ENCODE data around the gene GRP. TPM values are rescaled to one million over a fixed set of nuclear protein-coding genes. Genes with fewer than 3 reads are reported as not detected.

GRP gene
- total RNA-seq, 1 donor from 2014 or later = not detected

DNA sequence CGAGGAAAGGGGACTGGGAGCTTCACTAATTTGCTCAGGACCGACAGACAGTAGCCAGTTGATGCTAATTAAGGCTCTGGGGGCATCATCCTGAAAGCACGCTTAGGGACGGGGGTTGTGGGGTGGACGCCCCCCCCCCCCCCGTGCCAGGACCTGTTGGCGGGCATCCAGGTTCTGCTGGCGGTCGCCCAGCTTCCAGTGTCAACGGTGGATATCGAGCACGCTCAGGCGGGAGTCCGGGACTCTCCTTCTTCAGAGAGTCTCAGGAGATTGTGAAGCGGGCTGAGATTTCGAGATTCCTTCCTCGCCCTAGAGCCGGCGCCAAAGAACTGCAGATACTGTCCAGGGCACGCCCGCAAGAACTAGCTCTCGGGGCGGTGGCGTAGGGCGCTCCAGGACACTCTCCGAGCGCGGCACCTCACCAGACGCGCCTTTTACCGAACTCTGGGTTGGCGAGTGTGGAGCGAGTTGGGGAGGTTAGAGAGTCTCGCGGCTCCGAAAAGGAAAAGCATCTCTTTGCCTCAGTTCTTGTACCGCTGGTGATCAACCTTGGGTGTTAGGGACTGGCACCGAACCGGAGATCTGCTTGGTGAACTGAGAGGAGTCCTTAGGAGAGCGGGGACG lies 47.7 kb downstream of the GRP start:
- DNase-seq (ENCODE audit: low spot score) = no peak

DNA sequence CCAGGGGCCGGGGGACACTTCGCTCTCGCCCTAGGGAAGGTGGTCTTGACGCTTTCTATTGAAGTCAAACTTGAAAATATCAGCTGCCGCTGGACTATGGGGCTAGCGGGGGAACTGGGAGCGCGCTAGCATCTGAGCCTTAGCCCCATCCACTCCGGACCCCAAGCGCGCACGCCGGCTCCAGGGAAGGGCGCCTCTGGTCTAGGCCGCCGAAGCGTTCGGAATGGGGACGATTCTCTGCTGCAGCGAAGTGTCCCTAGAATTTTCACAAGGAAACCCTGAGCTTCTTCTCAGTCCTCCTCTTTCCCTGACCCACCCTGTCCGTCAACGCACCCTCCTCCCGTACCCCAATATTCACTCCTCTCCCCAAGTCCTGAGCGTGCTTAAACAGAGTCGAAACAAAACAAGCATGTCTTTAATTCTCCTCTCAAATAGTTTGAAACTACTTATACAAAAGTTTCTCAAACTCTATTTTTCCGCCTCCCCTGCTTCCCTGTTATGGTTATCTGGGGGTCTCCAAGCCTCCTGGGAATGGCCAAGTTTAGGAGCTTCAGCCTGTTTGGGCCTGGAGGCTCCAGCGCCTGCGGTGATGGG lies 48.3 kb downstream of the GRP start:
- no peak for DNase-seq (ENCODE audit: low spot score)

DNA sequence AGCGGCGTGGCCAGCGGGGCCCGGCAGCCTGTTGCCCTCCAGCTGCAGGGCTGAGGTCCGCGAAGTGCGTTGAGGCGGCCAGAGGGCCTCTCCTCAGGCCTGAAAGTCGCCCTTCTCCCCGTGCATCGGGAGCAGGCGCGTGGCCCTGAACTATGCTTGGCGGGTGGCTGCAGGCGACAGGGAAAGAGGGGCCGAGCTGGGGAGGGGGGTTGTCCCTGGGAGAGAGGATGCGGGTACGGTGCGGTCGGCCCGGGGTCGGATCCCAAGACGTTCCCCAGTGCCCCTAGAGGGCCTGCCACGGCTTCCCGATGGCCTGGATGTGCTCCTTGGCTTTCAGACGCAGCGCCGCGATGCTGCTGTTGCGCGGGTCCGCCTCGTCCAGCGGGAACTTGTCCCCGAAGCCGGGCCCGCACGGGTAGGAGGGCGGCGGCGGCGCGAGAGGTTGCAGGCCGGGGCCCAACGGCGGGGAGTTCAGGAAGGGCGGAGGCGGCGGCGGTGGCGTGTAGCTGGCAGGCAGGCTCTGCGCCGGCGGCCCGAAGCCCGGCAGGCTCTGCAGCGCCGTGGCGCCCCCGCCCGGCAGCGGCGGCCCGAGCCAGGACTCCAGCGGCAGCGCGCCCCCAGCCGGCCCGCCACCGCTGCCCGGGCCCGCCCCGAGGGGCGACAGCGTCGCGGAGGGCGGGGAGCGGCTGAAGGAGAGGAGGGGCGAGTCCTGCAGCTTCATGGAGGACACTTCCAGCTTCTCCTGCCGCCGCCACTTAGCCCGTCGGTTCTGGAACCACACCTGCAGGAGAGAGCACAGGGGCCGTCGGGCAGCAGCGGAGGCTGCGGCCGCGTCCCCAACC lies 49.0 kb downstream of the GRP start:
- no peak for DNase-seq (ENCODE audit: low spot score)

DNA sequence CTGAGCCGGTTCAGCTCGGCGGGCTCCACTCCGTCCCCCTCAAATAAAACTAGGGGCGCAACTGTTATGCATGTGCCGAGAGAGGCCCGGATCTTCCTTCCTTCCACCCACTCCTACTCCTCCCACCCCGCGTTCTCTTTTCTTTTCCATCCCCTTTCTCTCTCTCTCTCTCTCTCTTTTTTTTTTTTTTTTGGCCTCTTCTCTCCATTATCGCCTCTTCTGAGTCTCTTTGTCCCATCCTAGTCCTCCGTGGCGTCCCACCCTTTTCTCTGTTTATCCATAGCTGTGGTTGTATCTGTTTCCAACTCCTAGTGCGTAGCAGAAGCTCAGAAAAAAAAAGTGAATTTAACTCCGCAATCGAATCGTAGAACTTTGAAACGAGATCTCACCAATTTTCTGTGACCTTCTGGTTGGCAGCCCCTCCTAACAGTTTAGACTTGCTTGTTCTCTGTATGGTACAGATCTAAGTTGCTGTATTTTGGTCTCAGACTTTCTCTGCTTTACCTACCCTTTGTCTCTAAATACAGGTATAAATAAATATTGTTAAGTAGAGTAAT lies 49.7 kb downstream of the GRP start:
- no peak for DNase-seq (ENCODE audit: low spot score)

DNA sequence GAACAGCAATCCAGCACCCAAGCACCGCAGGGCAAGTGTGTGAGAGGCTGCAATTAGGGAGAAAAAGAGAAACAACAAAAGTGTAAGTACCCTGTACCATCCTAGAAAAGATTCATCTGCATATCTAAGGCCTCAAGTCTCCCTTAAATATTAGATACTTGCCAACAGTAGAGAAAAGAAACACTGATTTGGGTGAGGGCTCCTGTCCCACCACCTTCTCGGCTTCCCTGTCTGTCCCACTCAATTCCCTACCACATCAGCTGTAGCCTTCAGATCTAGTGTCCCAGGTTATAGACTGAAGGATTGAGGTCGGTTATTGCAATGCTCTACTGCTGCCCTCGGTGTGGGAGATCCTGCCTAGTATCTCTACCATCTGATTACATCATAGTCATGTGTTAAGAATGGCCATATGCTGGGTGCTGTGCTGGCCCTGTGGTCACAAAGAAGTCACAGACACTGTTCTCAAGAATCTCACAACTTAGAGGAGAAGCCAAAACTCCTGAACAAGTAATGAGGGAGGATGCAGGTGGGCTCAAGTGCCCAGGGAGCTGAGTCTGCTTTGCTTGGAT lies 50.8 kb downstream of the GRP start:
- no peak for DNase-seq (ENCODE audit: low spot score)

DNA sequence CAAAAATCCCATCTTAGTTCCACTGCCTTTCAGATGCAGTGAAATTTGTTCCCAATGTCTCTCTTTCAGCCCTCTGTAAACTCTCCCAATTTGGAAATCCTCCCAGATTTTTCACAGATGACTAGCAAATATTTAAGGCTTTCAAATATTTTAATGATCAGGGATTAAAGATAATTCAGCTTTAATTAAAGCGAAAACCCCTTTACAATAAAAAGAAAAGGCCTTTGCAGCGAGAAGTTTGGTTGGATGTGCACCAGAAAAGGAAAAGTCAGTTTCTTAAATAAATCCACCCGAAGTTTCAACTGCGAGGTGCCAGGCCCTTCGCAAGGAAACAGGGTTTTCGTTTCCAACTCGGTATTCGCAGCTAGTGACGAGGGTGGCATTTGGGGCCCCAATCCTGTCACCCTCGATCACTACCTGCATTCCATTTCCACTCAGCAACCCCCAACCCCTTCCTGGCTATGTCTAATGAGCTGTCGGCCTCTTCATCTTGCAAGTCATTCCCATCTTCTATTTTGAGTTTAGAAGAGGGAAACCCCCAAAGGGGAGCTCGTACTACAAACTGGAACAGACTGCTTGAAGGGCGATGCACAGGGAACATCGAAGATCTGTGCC lies 51.8 kb downstream of the GRP start:
- DNase-seq (ENCODE audit: low spot score) = no peak

DNA sequence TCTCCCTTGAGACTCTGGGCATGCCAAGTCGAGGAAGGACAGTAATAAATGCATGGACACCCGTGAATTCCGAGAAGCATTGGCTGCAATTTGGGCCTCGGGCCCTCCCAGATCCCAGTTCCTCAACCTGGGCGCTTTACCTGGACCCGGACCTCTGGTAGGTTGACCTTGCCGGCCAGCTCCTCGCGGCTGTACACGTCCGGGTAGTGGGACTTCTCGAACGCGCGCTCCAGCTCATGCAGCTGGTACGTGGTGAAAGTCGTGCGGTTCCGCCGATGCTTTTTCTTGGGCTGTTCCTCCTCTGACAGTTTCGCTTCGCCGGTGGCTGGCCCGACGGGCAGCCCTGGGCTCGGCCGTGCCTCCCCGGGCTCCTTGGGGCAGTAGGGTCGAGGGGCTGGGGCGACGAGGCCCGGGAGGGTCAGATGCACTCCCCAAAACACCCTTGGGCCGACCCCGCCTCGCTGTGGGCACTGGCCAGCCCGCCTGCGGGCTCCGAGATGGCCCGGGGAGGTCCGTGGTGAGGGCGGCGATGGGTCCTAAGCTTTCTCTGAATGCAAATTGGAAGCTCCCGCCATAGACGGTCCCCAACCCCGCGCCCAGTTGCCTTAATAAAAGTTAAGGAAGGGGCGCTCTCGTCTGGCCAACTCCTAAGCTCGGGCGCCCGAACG lies 52.4 kb downstream of the GRP start:
- DNase-seq (ENCODE audit: low spot score) = no peak

DNA sequence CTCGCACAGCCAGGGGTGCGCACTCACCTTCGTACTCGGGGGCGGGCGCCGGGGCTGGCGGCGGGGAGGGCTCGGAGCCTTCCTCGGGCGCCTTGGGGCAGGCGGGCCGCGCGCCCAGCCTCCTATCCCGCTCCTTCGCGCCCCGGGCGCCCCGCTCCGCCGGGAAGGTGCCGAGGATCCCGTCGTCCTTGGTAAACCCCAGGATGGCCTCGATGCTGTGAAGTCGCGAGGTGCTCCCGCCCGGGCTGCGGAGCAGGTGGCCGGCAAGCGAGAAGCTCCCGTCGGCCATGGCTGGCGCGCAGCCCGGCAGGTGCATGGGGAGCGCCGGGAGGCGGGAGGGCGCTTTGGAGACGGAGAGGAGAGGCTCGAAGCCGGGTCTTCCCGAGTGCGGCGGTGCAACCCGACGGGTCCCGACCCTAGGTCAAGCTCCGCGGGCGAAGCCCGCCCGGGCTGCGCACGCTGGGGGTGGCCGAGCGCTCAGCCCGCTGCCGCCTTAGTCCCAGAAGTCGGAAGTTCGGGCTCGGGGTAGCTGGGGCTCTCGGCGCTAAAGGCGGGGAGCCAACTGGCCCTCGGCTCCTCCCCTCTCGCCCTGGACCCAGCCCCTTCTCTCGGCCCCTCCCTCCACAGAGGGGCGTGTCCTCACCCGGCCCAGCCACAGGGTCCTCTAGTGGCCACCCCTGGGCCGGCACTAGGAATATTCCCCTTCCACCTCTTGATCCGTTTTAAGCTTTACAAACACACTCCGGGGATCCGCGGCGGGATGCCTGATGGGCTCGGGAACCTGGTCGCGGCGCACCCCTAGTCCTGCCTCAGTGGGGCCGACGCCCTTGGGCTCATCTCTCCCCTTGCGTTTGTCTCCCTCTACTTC lies 53.2 kb downstream of the GRP start, which contains the start of gene RAX:
Gene RAX (minus strand): TSS at position 564 of the 868 bp plus-strand sequence. CDS start 248 bp downstream, at position 316.
- DNase-seq (ENCODE audit: low spot score) = no peak

DNA sequence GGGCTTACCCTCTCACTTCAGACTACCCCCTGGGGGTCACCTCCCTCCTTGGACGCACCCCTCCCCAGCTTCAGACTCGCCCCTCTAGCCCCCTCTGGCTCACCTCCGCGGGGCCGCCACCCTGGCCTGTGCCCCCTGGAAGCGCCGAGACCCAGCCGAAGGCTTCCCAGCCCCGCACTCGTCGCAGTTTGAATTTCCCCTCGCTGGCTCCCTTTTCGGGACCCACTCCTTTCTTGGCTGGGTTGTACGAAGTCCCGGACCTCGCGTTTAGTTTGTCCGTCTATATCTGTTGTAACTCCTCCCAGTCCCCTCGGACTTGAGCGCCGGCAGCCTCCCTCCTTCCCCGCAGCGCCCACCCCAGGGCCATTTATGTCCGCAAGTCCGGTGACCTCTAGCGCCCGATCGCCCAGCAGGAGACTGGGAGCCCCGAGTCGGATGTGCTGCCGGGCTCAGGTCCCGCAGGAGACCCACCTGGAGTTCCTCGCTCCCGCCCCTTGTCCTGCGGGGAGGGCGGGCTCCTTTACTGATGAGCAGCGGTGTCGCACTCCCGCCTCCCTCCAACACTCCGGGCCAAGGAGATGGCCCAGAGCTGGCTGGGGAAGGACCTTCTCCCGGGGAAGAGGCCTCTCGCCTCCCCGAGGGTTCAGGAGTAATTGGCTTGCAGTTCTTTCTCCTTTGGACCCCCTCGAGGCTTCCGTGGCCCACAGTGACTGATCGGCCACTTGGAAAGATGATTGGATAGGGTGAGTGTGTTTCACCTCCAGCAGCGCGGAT lies 54.0 kb downstream of the GRP start:
- no peak for DNase-seq (ENCODE audit: low spot score)

DNA sequence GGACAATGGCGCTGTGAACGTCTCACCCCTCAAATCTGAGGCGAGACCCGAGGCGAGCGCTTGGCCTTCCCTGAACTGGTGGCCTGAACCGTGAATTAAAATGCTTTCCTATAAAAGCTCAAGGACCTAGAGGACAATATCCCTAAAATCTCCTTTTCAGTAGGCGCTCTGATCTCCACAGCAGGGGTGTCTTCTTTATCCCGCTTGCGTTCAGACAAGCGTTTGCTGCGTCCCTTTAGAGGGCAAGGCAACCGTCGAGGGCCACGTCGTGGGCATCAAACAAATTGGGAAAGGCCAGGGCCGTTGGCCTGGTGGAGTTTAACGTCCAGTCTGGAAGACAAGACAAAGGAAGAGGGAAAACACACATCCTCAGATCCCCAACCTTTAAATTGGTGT lies 54.6 kb downstream of the GRP start:
- no peak for DNase-seq (ENCODE audit: low spot score)

DNA sequence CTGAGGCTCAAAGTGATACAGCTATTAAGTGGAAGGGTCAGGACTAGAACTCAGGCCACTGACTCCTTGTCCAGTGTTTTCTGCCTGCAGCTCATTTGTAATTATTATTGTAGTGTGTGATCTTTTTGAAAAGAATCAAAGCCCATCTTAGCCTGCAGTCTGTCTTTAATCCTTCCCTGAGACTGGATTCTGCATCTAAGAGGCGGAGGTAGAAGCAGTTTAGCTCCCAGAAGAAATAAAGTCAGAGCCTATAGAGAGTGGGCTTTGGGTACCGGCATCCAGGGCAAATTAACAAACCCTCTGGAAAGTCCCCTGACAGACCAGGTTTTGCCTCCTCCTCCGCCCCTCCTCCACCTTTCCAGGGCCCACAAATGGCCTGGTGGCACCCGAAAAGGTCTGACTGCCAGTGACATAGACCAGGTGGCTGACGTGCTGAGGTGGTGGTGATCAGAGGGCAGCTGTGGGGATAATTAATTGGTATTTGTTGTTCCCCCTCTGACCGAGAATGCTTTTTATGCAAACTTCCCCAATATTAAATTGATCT lies 55.5 kb downstream of the GRP start:
- no peak for DNase-seq (ENCODE audit: low spot score)

DNA sequence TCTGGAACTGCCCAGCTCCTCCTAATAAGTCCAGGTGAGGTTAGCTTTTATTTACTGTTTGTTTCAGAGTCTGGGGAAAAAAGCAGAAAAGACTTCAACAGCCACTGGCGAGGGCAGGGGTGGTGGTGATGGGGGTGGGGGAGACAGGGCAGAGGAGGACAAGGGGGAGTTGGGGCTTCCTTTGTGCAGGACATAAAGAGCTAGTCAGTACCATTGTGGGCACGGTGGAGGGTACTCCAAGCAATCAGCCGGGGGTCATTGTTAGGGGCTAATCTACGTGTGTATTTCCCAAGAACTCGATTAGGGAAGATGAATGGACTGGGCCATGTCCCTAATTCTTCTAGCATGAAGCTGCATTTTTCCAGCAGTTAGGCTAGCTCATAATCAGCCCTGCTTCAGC lies 56.1 kb downstream of the GRP start:
- no peak for DNase-seq (ENCODE audit: low spot score)

DNA sequence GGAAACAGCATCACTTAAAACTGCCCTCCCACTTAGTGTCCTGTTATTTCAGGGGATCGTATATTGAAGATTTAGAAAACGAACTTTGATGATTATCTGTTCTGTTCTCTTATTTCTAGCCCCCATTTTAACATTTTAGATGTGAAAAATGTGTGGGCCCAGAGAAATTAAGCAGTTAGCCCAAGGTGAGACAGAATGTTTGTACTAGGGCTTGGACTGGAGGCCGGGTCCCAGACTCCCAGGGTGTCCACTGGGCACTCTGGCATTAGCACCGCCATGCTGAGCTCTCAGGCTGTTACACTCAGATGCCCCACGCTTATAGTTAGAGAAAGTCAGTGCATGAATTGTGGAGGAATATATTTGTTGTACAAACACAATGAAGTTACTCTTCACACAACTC lies 58.8 kb downstream of the GRP start:
- no peak for DNase-seq (ENCODE audit: low spot score)

DNA sequence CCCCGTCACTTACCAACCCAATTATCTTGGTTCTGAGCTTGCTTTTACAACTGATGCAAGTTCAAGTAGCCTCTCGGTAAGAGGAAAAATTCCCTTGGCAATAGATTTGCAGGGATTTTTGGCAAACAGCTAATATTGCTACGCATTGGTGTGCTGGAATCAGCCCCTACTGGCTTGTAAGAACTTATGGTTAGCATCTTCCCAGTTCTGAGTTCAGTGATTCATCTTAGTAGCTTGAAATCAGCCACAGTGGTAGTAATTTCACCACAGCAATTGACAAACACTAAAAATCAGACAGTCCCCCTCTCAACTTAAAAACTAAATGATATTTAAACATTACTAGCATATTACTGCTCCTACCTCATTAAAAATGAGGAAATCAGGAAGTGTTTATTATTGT lies 59.2 kb downstream of the GRP start:
- no peak for DNase-seq (ENCODE audit: low spot score)

DNA sequence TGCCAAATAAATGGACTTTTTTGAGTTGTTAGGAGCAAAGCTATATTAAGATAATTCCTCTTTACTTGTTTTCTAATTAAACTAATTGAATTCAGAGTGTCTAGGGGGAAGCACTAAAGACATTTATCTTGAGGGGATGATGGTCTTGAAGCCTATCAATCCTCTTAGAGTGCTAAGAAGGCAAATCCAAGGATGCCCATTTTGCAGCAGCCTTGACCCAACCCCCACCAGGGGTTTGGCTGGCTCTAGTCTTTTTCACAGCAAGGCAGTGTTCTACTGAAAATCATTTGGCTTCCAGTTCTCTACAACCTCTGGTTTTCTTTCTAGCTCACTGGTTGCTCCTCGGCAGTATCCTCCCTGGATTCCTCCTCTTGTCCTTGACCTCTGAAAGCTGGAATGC lies 59.8 kb downstream of the GRP start:
- DNase-seq (ENCODE audit: low spot score) = no peak
